Measurements from ENCODE around the gene TNS4. TPM values are rescaled to one million over a fixed set of nuclear protein-coding genes. Genes with fewer than 3 reads are reported as not detected.

The TNS4 gene
- total and polyA plus RNA-seq, 3 donors from 2014 or later = 0.09 to 0.16 (median 0.12) TPM

- Histone ChIP-seq H3K27me3 (no peaks in the 10 kb centered on the region), H3K36me3 (ENCODE audit: low read depth, missing control alignments) (no peaks in the 10 kb centered on the region), H3K4me3 (no peak overlapping the region), H3K27ac (no peak overlapping the region), H3K4me1 (peaks cover 5% of the 10 kb centered on the region), H3K9me3 (no peaks in the 10 kb centered on the region)
- TF ChIP-seq CTCF (IDR thresholded peaks at IDR 0.05) (no peak), POLR2A (IDR thresholded peaks at IDR 0.05) (no peak)
- intact Hi-C loops (cut with DNase I; ENCODE audit: low total_unique reads) = no loop called here
- no peak for DNase-seq
- 88 to 94% methylated on average over 7 of the region's 7 CpGs for WGBS, 2 donors
These were observed 21.0 kb upstream of the TNS4 start for GRCh38 chr17:40522250-40522960.

GRCh38 chr17:40520991-40521453 is 19.6 kb upstream of the TNS4 start:
- DNase-seq = no peak
- H3K27me3 ChIP-seq = no peaks in the 10 kb centered on the region
- 95 to 96% methylated on average over 12 to 14 of the region's 14 CpGs for WGBS, 2 donors
- no peak overlapping the region for H3K4me3 ChIP-seq
- no peaks in the 10 kb centered on the region for H3K36me3 ChIP-seq (ENCODE audit: low read depth, missing control alignments)
- no peak overlapping the region for H3K27ac ChIP-seq
- intact Hi-C loops (cut with DNase I; ENCODE audit: low total_unique reads) = no loop called here
- no peaks in the 10 kb centered on the region for H3K9me3 ChIP-seq
- TF ChIP-seq POLR2A (IDR thresholded peaks at IDR 0.05) = no peak
- TF ChIP-seq CTCF (IDR thresholded peaks at IDR 0.05) = no peak
- H3K4me1 ChIP-seq = peaks cover 5% of the 10 kb centered on the region

GRCh38 chr17:40519089-40519775 is 17.8 kb upstream of the TNS4 start:
- DNase-seq = no peak
- Histone ChIP-seq H3K9me3 (no peaks in the 10 kb centered on the region), H3K4me1 (peaks cover 5% of the 10 kb centered on the region), H3K27ac (no peak overlapping the region), H3K27me3 (no peaks in the 10 kb centered on the region), H3K36me3 (ENCODE audit: low read depth, missing control alignments) (no peaks in the 10 kb centered on the region), H3K4me3 (no peak overlapping the region)
- WGBS, 2 donors = 86 to 94% methylated on average over 2 to 5 of the region's 5 CpGs
- intact Hi-C loops (cut with DNase I; ENCODE audit: low total_unique reads) = no loop called here
- TF ChIP-seq POLR2A (IDR thresholded peaks at IDR 0.05) (no peak), CTCF (IDR thresholded peaks at IDR 0.05) (no peak)

- intact Hi-C loops (cut with DNase I; ENCODE audit: low total_unique reads) = no loop called here
- Histone ChIP-seq H3K27me3 (no peaks in the 10 kb centered on the region), H3K4me3 (no peak overlapping the region), H3K36me3 (ENCODE audit: low read depth, missing control alignments) (no peaks in the 10 kb centered on the region), H3K9me3 (no peaks in the 10 kb centered on the region), H3K27ac (no peak overlapping the region), H3K4me1 (peaks cover 5% of the 10 kb centered on the region)
- no peak for DNase-seq
- WGBS, 2 donors = 93 to 95% methylated on average over 4 to 5 of the region's 5 CpGs
- TF ChIP-seq POLR2A (IDR thresholded peaks at IDR 0.05) (no peak), CTCF (IDR thresholded peaks at IDR 0.05) (no peak)
These were observed 17.1 kb upstream of the TNS4 start for GRCh38 chr17:40518401-40519088.
